HepG2 (cell line): Measurements from ENCODE around the gene TXN2. TPM values are rescaled to one million over a fixed set of nuclear protein-coding genes. Genes with fewer than 3 reads are reported as not detected.

Source experiments
- ATAC-seq: fragments of 200-7000 bp; cut with Tn5 transposase; 3 replicates; pipeline ENCODE4 v1.9.1; 2020; ENCODE audit warnings: mild to moderate bottlenecking, moderate library complexity
- BruUV-seq: library from RNA; stranded (reverse); fragments of 400-500 nt; replicated peaks from 2 replicates; lab custom pipeline; 2021; lab: Mats Ljungman, UMichigan
- CTCF ChIA-PET: fragments of 300-600 bp; formaldehyde crosslinking; extraction: SDS; loops from one replicate; lab custom pipeline; 2021; ENCODE audit warnings: low total read pairs, inconsistent platforms, low intra/inter-chr PET ratio; lab: Yijun Ruan, JAX
- POLR2A ChIA-PET: fragments of 350-600 bp; sonication (Branson Sonifier 250); formaldehyde crosslinking; loops from one replicate; lab custom pipeline; 2020; ENCODE audit warnings: antibody characterized with exemption, inconsistent platforms; lab: Yijun Ruan, JAX
- DNase-seq: peaks from one replicate; pipeline ENCODE4 v3.0.0-alpha.2; 2015; ENCODE audit warnings: low spot score
- FAIRE-seq: peaks from 3 replicates; lab custom pipeline; 2011; peaks lifted over from hg19 to GRCh38; lab: Jason Lieb, UNC
- H2AFZ ChIP-seq: one replicate; pipeline ENCODE4 v1.6.1; 2011; ENCODE audit warnings: low read length, inconsistent platforms
- H3K27ac ChIP-seq: fragments of 300-600 bp; 3 replicates; pipeline ENCODE4 v1.8.0; 2011; ENCODE audit warnings: mixed run types, mild to moderate bottlenecking, mixed read lengths, low read length, inconsistent platforms; ENCODE audit not compliant: insufficient read depth; ENCODE audit errors: extremely low read length
- H3K27me3 ChIP-seq, 2 experiments: fragments of 200-600 bp in 1 of 2; 2 replicates in 1 of 2; 3 replicates in 1 of 2; pipeline versions ENCODE4 v1.6.0 to v1.8.0; 2011; ENCODE audit warnings: low read length in 2 of 2, mild to moderate bottlenecking in 2 of 2, moderate library complexity in 2 of 2, inconsistent platforms in 1 of 2; ENCODE audit not compliant: insufficient read depth in 2 of 2, control insufficient read depth in 1 of 2
- H3K36me3 ChIP-seq, 2 experiments: fragments of 200-600 bp in 1 of 2; replicated peaks in 1 of 2; 2 replicates in 1 of 2; 3 replicates in 1 of 2; pipeline versions ENCODE4 v1.5.1 to v1.8.0; 2011; ENCODE audit warnings: low read length in 2 of 2, inconsistent platforms in 1 of 2; ENCODE audit not compliant: insufficient read depth in 2 of 2, control insufficient read depth in 1 of 2
- H3K4me1 ChIP-seq: 2 replicates; pipeline ENCODE4 v1.5.1; 2012; ENCODE audit warnings: low read length, inconsistent platforms; ENCODE audit not compliant: insufficient read depth
- H3K4me2 ChIP-seq: 2 replicates; pipeline ENCODE4 v1.6.0; 2011; ENCODE audit warnings: low read depth, low read length, inconsistent platforms
- H3K4me3 ChIP-seq, 3 experiments: fragments of 200-600 bp in 1 of 3; sonication (generic), shearing (Covaris generic) in 1 of 3; replicated peaks in 1 of 3; 2 replicates each; pipeline ENCODE4 v1.5.1; 2011 to 2016; ENCODE audit warnings: low read length in 3 of 3, inconsistent platforms in 2 of 3, low read depth in 2 of 3, mild to moderate bottlenecking in 2 of 3, control low read depth in 1 of 3, mixed read lengths in 1 of 3; ENCODE audit not compliant: insufficient read depth in 1 of 3
- H3K79me2 ChIP-seq: one replicate; pipeline ENCODE4 v1.6.1; 2011; ENCODE audit warnings: low read length, inconsistent platforms; ENCODE audit not compliant: insufficient read depth
- H3K9ac ChIP-seq: 2 replicates; pipeline ENCODE4 v1.6.0; 2011; ENCODE audit warnings: mild to moderate bottlenecking, low read depth, low read length, inconsistent platforms; ENCODE audit not compliant: insufficient read depth
- H3K9me3 ChIP-seq: 2 replicates; pipeline ENCODE4 v1.5.1; 2012; ENCODE audit warnings: mild to moderate bottlenecking, low read length
- H4K20me1 ChIP-seq: 2 replicates; pipeline ENCODE4 v1.6.0; 2011; ENCODE audit warnings: inconsistent platforms, mild to moderate bottlenecking, low read length, moderate library complexity; ENCODE audit not compliant: insufficient read depth
- CHD2 ChIP-seq: IDR thresholded peaks from 2 replicates; pipeline ENCODE4 v1.6.1; 2011; ENCODE audit warnings: low read depth, low read length, improper control_type of control experiment
- GATAD2A ChIP-seq: IDR thresholded peaks from 2 replicates; pipeline ENCODE4 v1.6.1; 2016
- PITX1 ChIP-seq: sonication (generic); formaldehyde crosslinking; IDR thresholded peaks from 2 replicates; pipeline ENCODE4 v1.5.1; 2020; ENCODE audit warnings: mild to moderate bottlenecking, missing genetic modification reagents
- PPARG ChIP-seq: conservative IDR thresholded peaks from 2 replicates; pipeline ENCODE4 v1.6.1; 2016; ENCODE audit warnings: missing biosample characterization, missing genetic modification reagents
- SNAPC2 ChIP-seq: sonication (generic); formaldehyde crosslinking; IDR thresholded peaks from 2 replicates; pipeline ENCODE4 v1.8.1; 2022; ENCODE audit warnings: mild to moderate bottlenecking, missing genetic modification reagents
- TSC22D2 ChIP-seq: sonication (generic); formaldehyde crosslinking; IDR thresholded peaks from 2 replicates; pipeline ENCODE4 v1.5.1; 2020; ENCODE audit warnings: missing genetic modification reagents, mild to moderate bottlenecking, borderline replicate concordance
- ZC3H13 ChIP-seq: sonication (generic); formaldehyde crosslinking; IDR thresholded peaks from 2 replicates; pipeline ENCODE4 v1.8.1; 2023; ENCODE audit warnings: mild to moderate bottlenecking, missing genetic modification reagents, moderate library complexity
- ZNF251 ChIP-seq: sonication (generic); formaldehyde crosslinking; IDR thresholded peaks from 2 replicates; pipeline ENCODE4 v1.9.0; 2021; ENCODE audit warnings: mild to moderate bottlenecking, missing genetic modification reagents
- ZNF768 ChIP-seq: sonication (generic); formaldehyde crosslinking; IDR thresholded peaks from 2 replicates; pipeline ENCODE4 v1.4.0; 2020; ENCODE audit warnings: missing genetic modification reagents
- WGBS: methylation state at CpG from one replicate; pipeline ENCODE4 v1.1.6; 2017; ENCODE audit warnings: low lambda C conversion rate; 5-methylcytosine and 5-hydroxymethylcytosine counted together
- in situ Hi-C: cut with HindIII; loops from 2 replicates; pipeline ENCODE4 v1.10.0; 2017; ENCODE audit warnings: low pct_unique_long_range_greater_than_20kb; ENCODE audit not compliant: extremely low pct_ligation_motif_present
- intact Hi-C: fragments of 100-400 bp; cut with micrococcal nuclease; formaldehyde crosslinking; loops from one replicate; pipeline ENCODE4 v1.10.0; 2022; ENCODE audit not compliant: unreplicated experiment
- polyA plus RNA-seq, 8 experiments: library from polyadenylated mRNA; depleted of rRNA in 3 of 8; stranded (reverse) in 7 of 8; unstranded in 1 of 8; fragments of >200 nt; fragmentation: Illumina TruSeq in 4 of 8; extraction: Trizol in 4 of 8; gene quantifications; 2 replicates each; pipeline versions ENCODE4 v1.2.1 to v1.2.3, GENCODE V29; 2011 to 2016; ENCODE audit warnings: low read depth in 4 of 8, missing spikeins in 1 of 8, mixed read lengths in 1 of 8; ENCODE audit not compliant: insufficient read depth in 1 of 8
- total RNA-seq, 5 experiments: library from RNA; depleted of rRNA; stranded (reverse); fragments of >200 nt; fragmentation: Illumina TruSeq; extraction: Trizol; gene quantifications; 2 replicates each; pipeline ENCODE4 v1.2.3, GENCODE V29; 2016; ENCODE audit warnings: low read depth in 1 of 5
- TF ChIP-seq, protein P1 (sequence below): sonication (generic); formaldehyde crosslinking; IDR thresholded peaks from 2 replicates; pipeline ENCODE4 v1.8.1; 2023; ENCODE audit warnings: missing genetic modification reagents, inconsistent platforms, borderline replicate concordance
- TF ChIP-seq, protein P2 (sequence below): sonication (generic); formaldehyde crosslinking; IDR thresholded peaks from 2 replicates; pipeline ENCODE4 v1.4.0; 2020; ENCODE audit warnings: missing genetic modification reagents
- TF ChIP-seq, protein P3 (sequence below): sonication (generic); formaldehyde crosslinking; IDR thresholded peaks from 2 replicates; pipeline ENCODE4 v1.5.0; 2020; ENCODE audit warnings: mild to moderate bottlenecking, missing genetic modification reagents, borderline replicate concordance

The TXN2 gene
- total and polyA plus RNA-seq, 2 of the 13 experiments (the other 11 are each of a cell fraction or from before 2014, with no cell fraction given) = 41.4 to 109 TPM

DNA sequence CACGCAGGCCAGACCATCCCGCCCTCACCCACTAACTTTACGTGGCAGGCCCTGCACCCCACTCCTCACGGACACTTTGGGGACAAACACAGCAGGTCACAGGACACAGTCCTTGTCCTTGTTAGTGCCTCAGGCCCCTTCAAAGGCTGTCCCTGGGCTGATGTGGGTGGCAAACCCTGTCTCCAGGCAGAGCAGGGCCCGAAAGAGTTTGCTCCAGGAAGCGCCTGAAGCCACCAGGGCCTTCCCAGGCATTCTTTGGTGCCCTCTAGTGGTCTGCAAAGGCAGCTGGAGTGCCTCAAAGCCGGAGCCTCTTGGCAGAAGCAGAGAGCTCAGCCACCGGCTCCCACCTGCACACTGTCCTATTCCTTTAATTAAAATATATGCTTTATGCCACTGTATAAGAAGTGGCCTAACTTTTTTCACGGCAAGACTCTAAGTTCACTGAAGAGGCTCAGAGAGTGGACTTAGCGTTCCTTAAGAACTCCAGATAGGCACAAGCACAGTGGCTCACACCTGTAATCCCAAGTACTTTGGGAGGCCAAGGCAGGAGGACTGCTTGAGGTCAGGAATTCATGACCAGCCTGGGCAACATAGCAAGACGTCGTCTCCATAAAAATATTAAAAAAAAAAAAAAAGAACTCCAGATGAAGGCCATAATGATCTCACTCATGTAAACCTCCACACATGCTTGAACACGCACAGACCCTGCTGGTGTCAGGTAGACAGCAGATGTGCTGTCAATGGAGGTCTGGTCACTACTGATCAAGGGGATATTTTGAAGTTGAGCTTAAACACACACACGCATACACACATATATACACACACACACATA is 11.1 kb downstream of the TXN2 start:
- peaks cover 10% of the 10 kb centered on the region for H3K4me1 ChIP-seq
- H3K79me2 ChIP-seq = no peaks in the 10 kb centered on the region
- intact Hi-C loops = loop anchor here (1.0 kb wide), 1 partner anchor 169 kb away; no protein-coding TSS in a partner anchor
- no peaks in the 10 kb centered on the region for H4K20me1 ChIP-seq
- no peaks in the 10 kb centered on the region for H3K9me3 ChIP-seq
- peaks cover 12 to 51% of the 10 kb centered on the region in 2 experiments; a peak in 4 of 5 replicates for H3K36me3 ChIP-seq
- ATAC-seq (peak; percentile 90), DNase-seq (peak; percentile 76), FAIRE-seq (peak; percentile 66)
- ChIA-PET CTCF (interaction anchor here (2.0 kb wide), 1 partner anchor 169 kb away, joined by 20 read pairs; no protein-coding TSS in a partner anchor), POLR2A (interaction anchor here (0.7 to 2.2 kb wide), 8 partner anchors 8 to 127 kb away, joined by 3 to 18 read pairs (median 5); partner anchors contain the start of genes MYH9 and TXN2)
- no peak overlapping the region for H3K4me3 ChIP-seq
- H2AFZ ChIP-seq = no peak overlapping the region
- H3K9ac ChIP-seq = 0 out of 2 replicates have a peak overlapping the region, but pooled peaks have one; percentile 34
- peak overlapping the region; percentile 45 for H3K27ac ChIP-seq
- BruUV-seq = no TSS peak
- no peaks in the 10 kb centered on the region for H3K27me3 ChIP-seq
- in situ Hi-C loops = no loop called here
- peak overlapping the region; percentile 51 for H3K4me2 ChIP-seq
- WGBS = 40% methylated on average over 11 of the region's 14 CpGs
- 0 out of 2 replicates have a peak, but pooled peaks have one; percentile 36 for TF ChIP-seq ZNF768 (CRISPR knock-in tag)
- TF ChIP-seq PPARG = 0 out of 2 replicates have a peak, but pooled peaks have one; percentile 22
- TF ChIP-seq, protein P1, sequence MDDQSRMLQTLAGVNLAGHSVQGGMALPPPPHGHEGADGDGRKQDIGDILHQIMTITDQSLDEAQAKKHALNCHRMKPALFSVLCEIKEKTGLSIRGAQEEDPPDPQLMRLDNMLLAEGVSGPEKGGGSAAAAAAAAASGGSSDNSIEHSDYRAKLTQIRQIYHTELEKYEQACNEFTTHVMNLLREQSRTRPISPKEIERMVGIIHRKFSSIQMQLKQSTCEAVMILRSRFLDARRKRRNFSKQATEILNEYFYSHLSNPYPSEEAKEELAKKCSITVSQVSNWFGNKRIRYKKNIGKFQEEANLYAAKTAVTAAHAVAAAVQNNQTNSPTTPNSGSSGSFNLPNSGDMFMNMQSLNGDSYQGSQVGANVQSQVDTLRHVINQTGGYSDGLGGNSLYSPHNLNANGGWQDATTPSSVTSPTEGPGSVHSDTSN = no peak
- no peak for TF ChIP-seq ZC3H13
- TF ChIP-seq ZNF251 = no peak
- 0 out of 2 replicates have a peak, but pooled peaks have one; percentile 39 for TF ChIP-seq SNAPC2 (CRISPR knock-in tag)
- TF ChIP-seq PITX1 = peak; percentile 28; the same call in 1 of the 2 replicates
- 0 out of 2 replicates have a peak, but pooled peaks have one; percentile 42 for TF ChIP-seq GATAD2A (CRISPR knock-in tag)
- TF ChIP-seq CHD2 = 0 out of 2 replicates have a peak, but pooled peaks have one; percentile 18
- TF ChIP-seq, protein P2, sequence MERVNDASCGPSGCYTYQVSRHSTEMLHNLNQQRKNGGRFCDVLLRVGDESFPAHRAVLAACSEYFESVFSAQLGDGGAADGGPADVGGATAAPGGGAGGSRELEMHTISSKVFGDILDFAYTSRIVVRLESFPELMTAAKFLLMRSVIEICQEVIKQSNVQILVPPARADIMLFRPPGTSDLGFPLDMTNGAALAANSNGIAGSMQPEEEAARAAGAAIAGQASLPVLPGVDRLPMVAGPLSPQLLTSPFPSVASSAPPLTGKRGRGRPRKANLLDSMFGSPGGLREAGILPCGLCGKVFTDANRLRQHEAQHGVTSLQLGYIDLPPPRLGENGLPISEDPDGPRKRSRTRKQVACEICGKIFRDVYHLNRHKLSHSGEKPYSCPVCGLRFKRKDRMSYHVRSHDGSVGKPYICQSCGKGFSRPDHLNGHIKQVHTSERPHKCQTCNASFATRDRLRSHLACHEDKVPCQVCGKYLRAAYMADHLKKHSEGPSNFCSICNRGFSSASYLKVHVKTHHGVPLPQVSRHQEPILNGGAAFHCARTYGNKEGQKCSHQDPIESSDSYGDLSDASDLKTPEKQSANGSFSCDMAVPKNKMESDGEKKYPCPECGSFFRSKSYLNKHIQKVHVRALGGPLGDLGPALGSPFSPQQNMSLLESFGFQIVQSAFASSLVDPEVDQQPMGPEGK (CRISPR knock-in tag) = peak; percentile 29; the same call in 1 of the 2 replicates
- TF ChIP-seq, protein P3, sequence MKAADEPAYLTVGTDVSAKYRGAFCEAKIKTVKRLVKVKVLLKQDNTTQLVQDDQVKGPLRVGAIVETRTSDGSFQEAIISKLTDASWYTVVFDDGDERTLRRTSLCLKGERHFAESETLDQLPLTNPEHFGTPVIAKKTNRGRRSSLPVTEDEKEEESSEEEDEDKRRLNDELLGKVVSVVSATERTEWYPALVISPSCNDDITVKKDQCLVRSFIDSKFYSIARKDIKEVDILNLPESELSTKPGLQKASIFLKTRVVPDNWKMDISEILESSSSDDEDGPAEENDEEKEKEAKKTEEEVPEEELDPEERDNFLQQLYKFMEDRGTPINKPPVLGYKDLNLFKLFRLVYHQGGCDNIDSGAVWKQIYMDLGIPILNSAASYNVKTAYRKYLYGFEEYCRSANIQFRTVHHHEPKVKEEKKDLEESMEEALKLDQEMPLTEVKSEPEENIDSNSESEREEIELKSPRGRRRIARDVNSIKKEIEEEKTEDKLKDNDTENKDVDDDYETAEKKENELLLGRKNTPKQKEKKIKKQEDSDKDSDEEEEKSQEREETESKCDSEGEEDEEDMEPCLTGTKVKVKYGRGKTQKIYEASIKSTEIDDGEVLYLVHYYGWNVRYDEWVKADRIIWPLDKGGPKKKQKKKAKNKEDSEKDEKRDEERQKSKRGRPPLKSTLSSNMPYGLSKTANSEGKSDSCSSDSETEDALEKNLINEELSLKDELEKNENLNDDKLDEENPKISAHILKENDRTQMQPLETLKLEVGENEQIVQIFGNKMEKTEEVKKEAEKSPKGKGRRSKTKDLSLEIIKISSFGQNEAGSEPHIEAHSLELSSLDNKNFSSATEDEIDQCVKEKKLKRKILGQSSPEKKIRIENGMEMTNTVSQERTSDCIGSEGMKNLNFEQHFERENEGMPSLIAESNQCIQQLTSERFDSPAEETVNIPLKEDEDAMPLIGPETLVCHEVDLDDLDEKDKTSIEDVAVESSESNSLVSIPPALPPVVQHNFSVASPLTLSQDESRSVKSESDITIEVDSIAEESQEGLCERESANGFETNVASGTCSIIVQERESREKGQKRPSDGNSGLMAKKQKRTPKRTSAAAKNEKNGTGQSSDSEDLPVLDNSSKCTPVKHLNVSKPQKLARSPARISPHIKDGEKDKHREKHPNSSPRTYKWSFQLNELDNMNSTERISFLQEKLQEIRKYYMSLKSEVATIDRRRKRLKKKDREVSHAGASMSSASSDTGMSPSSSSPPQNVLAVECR = peak; percentile 44; the same call in 1 of the 2 replicates
- TF ChIP-seq TSC22D2 (CRISPR knock-in tag) = 0 out of 2 replicates have a peak, but pooled peaks have one; percentile 44
